GM19043 (cell line): ENCODE data around the gene RUFY4.

ENCODE experiments used
- ATAC-seq: cut with Tn5 transposase; IDR thresholded peaks from one replicate; pipeline ENCODE4 v1.9.1; 2021; ENCODE audit warnings: low read depth; ENCODE audit not compliant: unreplicated experiment

Gene RUFY4

GRCh38 chr2:218138047-218138446, 69.0 kb downstream of the RUFY4 start:
- ATAC-seq = no peak
